Measurements from ENCODE around the gene PSMD14.

- TF ChIP-seq CTCF (IDR thresholded peaks at IDR 0.05), result no peak
- TF ChIP-seq EZH2 (IDR thresholded peaks at IDR 0.05; ENCODE audit: borderline replicate concordance, insufficient read depth, low read depth, low read length, poor library complexity, severe bottlenecking), result no peak
Measured at GRCh38 chr2:161418715-161419637, 110.8 kb downstream of the PSMD14 start.

Measured in B cell (primary cell).